Lower leg skin (tissue), 3 donors: Measurements from ENCODE around the gene ATF6.

ENCODE experiments used
- CTCF ChIP-seq, 3 donors: fragments of 450-650 bp; IDR thresholded peaks; one replicate each; pipeline ENCODE4 v1.5.1; 2016; ENCODE audit warnings: antibody characterized with exemption in 3 of 3, mild to moderate bottlenecking in 3 of 3, moderate library complexity in 2 of 3
- POLR2A ChIP-seq, 2 donors: fragments of 450-650 bp; IDR thresholded peaks; one replicate each; pipeline ENCODE4 v1.6.1; 2016 to 2017; ENCODE audit warnings: antibody characterized with exemption in 2 of 2, mild to moderate bottlenecking in 1 of 2, moderate library complexity in 1 of 2

DNA sequence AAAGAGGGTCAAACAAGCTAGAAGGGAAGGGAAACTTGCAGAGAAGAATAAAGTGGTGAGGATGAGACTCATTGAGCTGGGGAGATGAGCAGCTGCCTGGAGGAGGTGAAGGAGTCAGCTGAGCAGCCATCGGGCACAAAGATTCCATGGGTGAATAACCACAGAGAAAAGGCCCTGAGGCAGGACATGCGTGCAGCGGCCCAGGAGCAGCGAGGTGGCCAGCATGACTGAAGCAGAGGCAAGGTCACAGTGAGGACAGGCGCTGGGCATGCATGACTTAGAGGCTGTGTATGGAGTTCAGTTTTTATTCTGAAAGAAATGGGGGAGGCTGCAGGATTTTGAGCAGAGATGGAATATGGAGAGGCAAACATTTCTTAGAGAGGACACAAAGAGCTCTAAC, 232.7 kb downstream of the ATF6 start:
- TF ChIP-seq CTCF (IDR thresholded peaks at IDR 0.05) (no peak), POLR2A (IDR thresholded peaks at IDR 0.05) (no peak)
